Measurements from ENCODE around the gene RNF115. TPM values are rescaled to one million over a fixed set of nuclear protein-coding genes. Genes with fewer than 3 reads are reported as not detected.
"Not testable (repeated sequence)": the region's sequence is repeated elsewhere in the genome, so short reads cannot be mapped to it uniquely, and the experiment has no call there.

RNF115 gene
- total and polyA plus RNA-seq, 7 donors, result 3.2 to 81.6 (median 45.9) TPM

- 93 to 95% (median 94%) methylated on average over 3 of the region's 3 CpGs for WGBS, 3 donors
- intact Hi-C loops (cut with DNase I), result no loop called here
- no peak overlapping the region for H3K4me3 ChIP-seq
- no peak overlapping the region for H3K27ac ChIP-seq
- ATAC-seq (no peak), DNase-seq (no peak)
- no peaks in the 10 kb centered on the region for H3K4me1 ChIP-seq
- peaks cover 0 to 3% (median 0%) of the 10 kb centered on the region in 3 donors for H3K27me3 ChIP-seq (ENCODE audit: insufficient read depth in 3 of 3, low read length in 2 of 3)
- no peaks in the 10 kb centered on the region for H3K36me3 ChIP-seq (ENCODE audit: insufficient read depth in 1 of 2, low read depth in 1 of 2)
- no peaks in the 10 kb centered on the region for H3K9me3 ChIP-seq
- TF ChIP-seq CTCF (IDR thresholded peaks at IDR 0.05), result no peak
Observed at GRCh38 chr1:145730900-145731299, 93.0 kb downstream of the RNF115 start.

DNA sequence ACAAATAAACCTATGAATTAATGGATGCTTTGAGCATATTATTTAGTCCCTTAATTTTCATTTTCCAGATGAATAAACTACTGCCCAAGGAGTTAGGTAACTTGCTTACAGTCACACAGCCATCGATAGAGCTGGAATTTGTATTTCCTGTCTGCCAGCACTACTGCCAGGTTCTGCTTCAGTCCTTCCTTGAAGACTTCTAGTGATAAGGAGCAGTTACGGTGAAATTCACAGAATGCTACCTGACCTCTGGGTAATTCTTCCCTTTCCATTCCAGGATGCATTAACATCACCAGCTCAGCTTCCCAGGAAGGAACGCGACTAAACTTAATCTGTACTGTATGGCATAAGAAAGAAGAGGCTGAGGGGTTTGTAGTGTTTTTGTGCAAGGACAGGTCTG lies 93.4 kb downstream of the RNF115 start:
- no peak overlapping the region for H3K4me3 ChIP-seq
- no peak for ATAC-seq
- no peak overlapping the region for H3K27ac ChIP-seq
- H3K4me1 ChIP-seq, result no peaks in the 10 kb centered on the region
- WGBS, 3 donors, result 89 to 91% (median 91%) methylated on average over 4 of the region's 4 CpGs
- intact Hi-C loops (cut with DNase I), result no loop called here
- H3K9me3 ChIP-seq, result no peaks in the 10 kb centered on the region
- peaks cover 0 to 3% (median 0%) of the 10 kb centered on the region in 3 donors for H3K27me3 ChIP-seq (ENCODE audit: insufficient read depth in 3 of 3, low read length in 2 of 3)
- no peak for TF ChIP-seq CTCF (IDR thresholded peaks at IDR 0.05)
- no peak for DNase-seq
- no peaks in the 10 kb centered on the region for H3K36me3 ChIP-seq (ENCODE audit: insufficient read depth in 1 of 2, low read depth in 1 of 2)

GRCh38 chr1:145729666-145730436 lies 94.0 kb downstream of the RNF115 start:
- Histone ChIP-seq H3K9me3 (no peaks in the 10 kb centered on the region), H3K4me3 (no peak overlapping the region), H3K36me3 (ENCODE audit: insufficient read depth in 1 of 2, low read depth in 1 of 2) (no peaks in the 10 kb centered on the region), H3K4me1 (no peaks in the 10 kb centered on the region), H3K27me3 (ENCODE audit: insufficient read depth in 3 of 3, low read length in 2 of 3) (peaks cover 0 to 3% (median 0%) of the 10 kb centered on the region in 3 donors), H3K27ac (no peak overlapping the region)
- no peak for TF ChIP-seq CTCF (IDR thresholded peaks at IDR 0.05)
- intact Hi-C loops (cut with DNase I), result no loop called here
- DNase-seq (no peak), ATAC-seq (no peak)
- 88 to 90% (median 89%) methylated on average over 5 of the region's 5 CpGs for WGBS, 3 donors

DNA sequence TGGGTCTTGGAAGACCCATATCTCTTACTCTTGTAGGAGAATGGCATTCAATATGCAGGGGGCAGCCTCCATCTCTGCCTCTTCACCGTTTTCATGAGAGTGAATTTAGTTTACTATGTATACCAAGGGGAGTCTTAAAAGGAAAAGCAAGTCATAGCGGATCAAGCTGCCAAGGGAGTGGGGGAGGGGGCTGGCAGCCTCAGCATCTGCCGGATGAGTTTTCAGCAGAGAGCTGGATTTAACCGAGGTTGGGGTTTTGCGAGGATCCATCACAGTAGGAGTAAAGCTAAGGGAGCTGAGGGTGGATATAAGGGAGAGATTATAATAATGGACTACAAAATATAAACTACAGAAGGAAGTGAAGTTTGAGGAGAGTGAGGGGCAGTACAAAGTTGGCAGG lies 94.7 kb downstream of the RNF115 start:
- no peaks in the 10 kb centered on the region for H3K4me1 ChIP-seq
- H3K27me3 ChIP-seq (ENCODE audit: insufficient read depth in 3 of 3, low read length in 2 of 3), result peaks cover 0 to 3% (median 0%) of the 10 kb centered on the region in 3 donors
- H3K27ac ChIP-seq, result no peak overlapping the region
- no peak for TF ChIP-seq CTCF (IDR thresholded peaks at IDR 0.05)
- H3K9me3 ChIP-seq, result no peaks in the 10 kb centered on the region
- intact Hi-C loops (cut with DNase I), result no loop called here
- no peaks in the 10 kb centered on the region for H3K36me3 ChIP-seq (ENCODE audit: insufficient read depth in 1 of 2, low read depth in 1 of 2)
- DNase-seq, result no peak
- no peak for ATAC-seq
- H3K4me3 ChIP-seq, result no peak overlapping the region
- WGBS, 3 donors, result 37 to 43% (median 40%) methylated on average over 5 of the region's 5 CpGs

DNA sequence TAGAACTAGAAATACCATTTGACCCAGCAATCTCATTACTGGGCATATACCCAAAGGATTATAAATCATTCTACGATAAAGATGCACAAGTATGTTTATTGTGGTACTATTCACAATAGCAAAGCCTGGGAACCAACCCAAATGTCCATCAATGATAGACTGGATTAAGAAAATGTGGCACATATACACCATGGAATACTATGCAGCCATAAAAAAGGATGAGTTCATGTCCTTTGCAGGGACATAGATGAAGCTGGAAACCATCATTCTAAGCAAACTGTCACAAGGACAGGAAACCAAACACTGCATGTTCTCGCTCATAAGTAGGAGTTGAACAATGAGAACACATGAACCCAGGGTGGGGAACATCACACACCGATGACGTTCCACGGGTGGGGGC lies 97.7 kb downstream of the RNF115 start:
- H3K27me3 ChIP-seq (ENCODE audit: insufficient read depth in 3 of 3, low read length in 2 of 3); intact Hi-C loops (cut with DNase I): not testable (repeated sequence)

More for the DNA sequence above, 97.7 kb downstream of the RNF115 start:
- 96 to 97% (median 96%) methylated on average over 5 of the region's 5 CpGs for WGBS, 3 donors
- not testable (repeated sequence) for DNase-seq; H3K9me3 ChIP-seq; H3K36me3 ChIP-seq (ENCODE audit: insufficient read depth in 1 of 2, low read depth in 1 of 2); ATAC-seq; H3K4me1 ChIP-seq; H3K4me3 ChIP-seq; H3K27ac ChIP-seq
